BE2C (cell line): ENCODE measurements around the gene TADA3.

Source experiments
- DNase-seq: peaks from one replicate; pipeline ENCODE4 v3.0.0-alpha.2; 2020
- H3K27me3 ChIP-seq: fragments of 250-450 bp; sonication (Bioruptor Pico); 2 replicates; pipeline ENCODE4 v1.5.1; 2020; ENCODE audit warnings: mild to moderate bottlenecking
- H3K36me3 ChIP-seq: fragments of 250-450 bp; sonication (Bioruptor Pico); 2 replicates; pipeline ENCODE4 v1.5.1; 2020; ENCODE audit warnings: mild to moderate bottlenecking
- H3K4me1 ChIP-seq: fragments of 250-450 bp; sonication (Bioruptor Pico); 2 replicates; pipeline ENCODE4 v1.5.1; 2020
- H3K4me3 ChIP-seq: 2 replicates; pipeline ENCODE4 v1.5.1; 2011; ENCODE audit warnings: low read depth, low read length
- H3K9me3 ChIP-seq: fragments of 250-450 bp; sonication (Bioruptor Pico); 2 replicates; pipeline ENCODE4 v1.5.1; 2020
- TF ChIP-seq, protein P1 (sequence below): IDR thresholded peaks from 2 replicates; pipeline ENCODE4 v1.5.1; 2012; ENCODE audit warnings: mild to moderate bottlenecking, low read depth, low read length

TADA3 gene

DNA sequence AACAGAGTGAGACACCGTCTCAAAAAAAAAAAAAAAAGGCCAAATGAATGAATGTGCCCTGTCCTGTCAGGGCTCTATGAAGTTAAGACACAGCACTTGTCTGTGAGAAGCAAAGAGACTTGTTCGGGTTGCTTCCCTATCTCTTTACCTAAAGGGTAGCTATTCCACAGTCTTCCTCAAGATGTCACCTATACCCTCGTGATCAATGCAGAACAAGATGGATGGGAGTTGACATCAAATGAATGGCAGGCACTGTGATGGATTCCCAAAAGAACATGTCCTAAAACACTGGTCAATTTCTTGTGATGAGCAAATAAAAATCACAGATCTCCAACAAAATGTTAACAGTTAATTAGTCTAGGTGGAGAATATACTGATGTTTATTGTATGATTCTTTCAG is 9.5 kb downstream of the TADA3 start:
- DNase-seq: no peak
- Histone ChIP-seq H3K36me3 (no peaks in the 10 kb centered on the region), H3K9me3 (no peaks in the 10 kb centered on the region), H3K4me3 (no peak overlapping the region), H3K4me1 (peaks cover 3% of the 10 kb centered on the region; the same call in 1 of the 2 replicates), H3K27me3 (no peaks in the 10 kb centered on the region)
- TF ChIP-seq, protein P1, sequence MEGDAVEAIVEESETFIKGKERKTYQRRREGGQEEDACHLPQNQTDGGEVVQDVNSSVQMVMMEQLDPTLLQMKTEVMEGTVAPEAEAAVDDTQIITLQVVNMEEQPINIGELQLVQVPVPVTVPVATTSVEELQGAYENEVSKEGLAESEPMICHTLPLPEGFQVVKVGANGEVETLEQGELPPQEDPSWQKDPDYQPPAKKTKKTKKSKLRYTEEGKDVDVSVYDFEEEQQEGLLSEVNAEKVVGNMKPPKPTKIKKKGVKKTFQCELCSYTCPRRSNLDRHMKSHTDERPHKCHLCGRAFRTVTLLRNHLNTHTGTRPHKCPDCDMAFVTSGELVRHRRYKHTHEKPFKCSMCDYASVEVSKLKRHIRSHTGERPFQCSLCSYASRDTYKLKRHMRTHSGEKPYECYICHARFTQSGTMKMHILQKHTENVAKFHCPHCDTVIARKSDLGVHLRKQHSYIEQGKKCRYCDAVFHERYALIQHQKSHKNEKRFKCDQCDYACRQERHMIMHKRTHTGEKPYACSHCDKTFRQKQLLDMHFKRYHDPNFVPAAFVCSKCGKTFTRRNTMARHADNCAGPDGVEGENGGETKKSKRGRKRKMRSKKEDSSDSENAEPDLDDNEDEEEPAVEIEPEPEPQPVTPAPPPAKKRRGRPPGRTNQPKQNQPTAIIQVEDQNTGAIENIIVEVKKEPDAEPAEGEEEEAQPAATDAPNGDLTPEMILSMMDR: peak; percentile 35

DNA sequence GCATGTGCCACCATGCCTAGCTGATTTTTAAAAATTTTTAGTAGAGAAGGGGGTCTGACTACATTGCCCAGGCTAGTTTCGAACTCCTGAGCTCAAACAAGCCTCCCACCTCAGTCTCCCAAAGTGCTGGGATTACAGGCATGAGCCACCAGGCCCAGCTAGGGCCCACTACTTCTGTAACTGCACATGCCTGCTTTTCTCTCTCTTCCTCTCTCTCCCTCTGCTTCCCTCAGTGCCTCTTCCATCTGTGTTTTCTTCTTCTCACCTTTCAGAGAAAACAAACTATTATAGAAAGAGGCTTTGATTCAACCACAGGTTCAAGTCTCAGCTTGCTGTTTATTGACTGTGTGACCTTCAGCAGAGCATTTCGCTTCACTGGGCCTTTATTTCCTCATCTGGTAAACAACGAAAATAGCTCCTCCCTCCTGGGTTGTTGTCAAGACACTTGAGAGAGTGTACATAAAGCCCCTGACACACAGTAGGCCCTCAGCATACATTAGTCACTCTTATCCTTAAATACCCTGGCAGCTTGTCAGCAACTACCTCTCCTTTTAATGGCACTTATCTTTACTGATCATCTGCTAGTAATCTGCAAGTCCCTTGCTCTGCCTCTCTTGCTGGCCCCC is 10.2 kb downstream of the TADA3 start:
- Histone ChIP-seq H3K27me3 (no peaks in the 10 kb centered on the region), H3K36me3 (no peaks in the 10 kb centered on the region), H3K9me3 (no peaks in the 10 kb centered on the region), H3K4me3 (no peak overlapping the region), H3K4me1 (peaks cover 3% of the 10 kb centered on the region; the same call in 1 of the 2 replicates)
- DNase-seq: no peak
- TF ChIP-seq, protein P1: no peak

DNA sequence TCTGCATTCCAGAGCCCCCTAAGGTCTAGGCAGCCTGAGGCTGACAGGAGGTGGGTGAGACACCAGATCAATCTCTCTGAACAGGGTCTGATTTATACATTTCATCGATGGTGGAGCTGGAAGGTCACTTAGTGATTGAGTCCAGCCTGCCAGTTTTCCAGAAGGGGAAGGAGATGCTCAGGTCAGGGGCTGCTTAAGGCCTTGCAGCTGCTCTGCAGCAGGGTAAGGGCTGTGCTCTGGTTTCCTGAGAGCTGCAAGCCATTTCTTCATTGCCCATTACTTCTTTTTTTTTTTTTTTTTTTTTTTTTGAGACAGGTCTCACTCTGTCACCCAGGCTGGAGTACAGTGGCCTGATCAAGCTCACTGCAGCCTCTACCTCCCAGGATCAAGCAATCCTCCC is 10.7 kb downstream of the TADA3 start:
- Histone ChIP-seq H3K27me3 (no peaks in the 10 kb centered on the region), H3K9me3 (no peaks in the 10 kb centered on the region), H3K4me1 (peaks cover 3% of the 10 kb centered on the region; the same call in 1 of the 2 replicates), H3K36me3 (no peaks in the 10 kb centered on the region), H3K4me3 (no peak overlapping the region)
- TF ChIP-seq, protein P1: no peak
- no peak for DNase-seq

DNA sequence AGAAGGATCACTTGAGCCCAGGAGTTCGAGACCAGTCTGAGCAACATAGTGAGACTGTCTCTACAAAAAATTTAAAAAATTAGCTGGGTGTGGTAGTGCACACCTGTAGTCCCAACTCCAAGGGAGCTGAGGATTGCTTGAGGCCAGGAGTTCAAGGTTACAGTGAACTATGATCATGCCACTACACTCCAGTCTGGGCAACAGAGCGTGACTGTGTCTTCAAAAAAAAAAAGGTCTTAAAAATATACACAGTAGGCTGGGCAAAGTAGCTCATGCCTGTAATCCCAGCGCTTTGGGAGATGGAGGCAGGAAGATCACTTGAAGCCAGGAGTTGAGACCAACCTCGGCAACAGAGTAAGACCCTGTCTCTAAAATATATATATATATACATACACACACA is 11.4 kb downstream of the TADA3 start:
- Histone ChIP-seq H3K27me3 (no peaks in the 10 kb centered on the region), H3K36me3 (no peaks in the 10 kb centered on the region), H3K9me3 (no peaks in the 10 kb centered on the region), H3K4me1 (peaks cover 3% of the 10 kb centered on the region; the same call in 1 of the 2 replicates), H3K4me3 (no peak overlapping the region)
- TF ChIP-seq, protein P1: no peak
- no peak for DNase-seq

DNA sequence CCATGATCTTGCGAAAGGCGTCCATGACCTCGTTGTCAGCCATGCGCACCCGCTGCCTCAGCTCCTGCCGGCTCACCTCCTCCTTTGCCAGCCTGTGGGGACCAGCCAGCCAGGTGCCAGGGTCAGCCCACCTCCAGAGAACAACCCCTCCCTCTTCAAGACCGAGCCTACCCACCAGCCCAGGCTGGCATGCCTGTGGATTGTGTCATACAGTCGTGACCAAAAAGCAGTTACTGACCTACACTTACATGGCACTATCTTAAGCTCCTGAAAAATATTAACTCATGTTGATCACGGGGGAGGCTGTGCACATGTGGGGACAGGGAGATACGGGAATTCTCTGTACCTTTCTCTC is 11.8 kb downstream of the TADA3 start:
- no peak for DNase-seq
- TF ChIP-seq, protein P1: no peak
- no peak overlapping the region for H3K4me3 ChIP-seq
- H3K4me1 ChIP-seq: peaks cover 1% of the 10 kb centered on the region; the same call in 1 of the 2 replicates
- no peaks in the 10 kb centered on the region for H3K36me3 ChIP-seq
- H3K9me3 ChIP-seq: no peaks in the 10 kb centered on the region
- no peaks in the 10 kb centered on the region for H3K27me3 ChIP-seq

DNA sequence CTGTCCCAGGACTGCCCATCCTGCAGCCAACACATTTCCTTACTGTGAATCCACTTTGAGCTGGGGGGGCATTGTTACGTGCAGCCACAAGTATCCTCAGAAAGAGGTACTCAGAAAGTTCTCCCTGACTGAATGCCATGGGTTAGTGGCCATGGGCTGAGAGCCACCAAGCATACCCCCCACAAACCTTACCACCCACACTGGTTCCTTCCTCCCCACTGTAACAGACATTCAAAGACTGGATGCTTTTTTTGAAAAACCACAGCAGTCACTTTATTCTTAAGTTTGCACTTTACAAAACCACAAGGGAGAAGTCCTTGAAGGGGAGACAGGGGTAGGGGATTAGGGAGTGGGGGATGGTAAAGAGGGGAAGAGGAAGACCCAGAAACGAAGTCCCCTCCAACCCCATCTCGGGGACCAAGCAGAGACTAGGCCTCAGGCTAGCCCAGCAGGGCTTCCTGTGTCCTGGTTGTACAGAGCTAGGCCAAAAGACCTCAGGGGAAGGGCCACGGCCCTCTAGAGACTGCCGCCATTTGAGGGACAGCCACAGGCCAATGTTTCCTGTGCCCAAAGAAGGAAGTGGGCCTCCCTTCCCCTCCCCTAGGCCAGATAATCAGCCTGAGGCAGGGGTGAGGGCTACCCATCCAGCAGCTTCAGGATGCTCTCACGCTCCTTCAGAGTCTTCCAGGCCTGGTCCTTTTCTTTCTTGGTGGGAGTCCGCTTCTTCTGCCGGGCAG is 12.4 kb downstream of the TADA3 start:
- TF ChIP-seq, protein P1: no peak
- no peak for DNase-seq
- Histone ChIP-seq H3K4me1 (no peaks in the 10 kb centered on the region), H3K27me3 (no peaks in the 10 kb centered on the region), H3K9me3 (no peaks in the 10 kb centered on the region), H3K4me3 (no peak overlapping the region), H3K36me3 (no peaks in the 10 kb centered on the region)
